Stimulated activated CD8-positive, alpha-beta memory T cell treated with anti-CD3 and anti-CD28 coated beads, Interleukin-15, amount 100 ng/mL, for 4 hours (primary cell): ENCODE results near the gene NEDD4L.

Experiments used
- DNase-seq, 2 donors: peaks; one replicate each; pipeline ENCODE4 v3.0.0-alpha.2; 2020; ENCODE audit warnings: low read depth in 2 of 2

The NEDD4L gene

DNA sequence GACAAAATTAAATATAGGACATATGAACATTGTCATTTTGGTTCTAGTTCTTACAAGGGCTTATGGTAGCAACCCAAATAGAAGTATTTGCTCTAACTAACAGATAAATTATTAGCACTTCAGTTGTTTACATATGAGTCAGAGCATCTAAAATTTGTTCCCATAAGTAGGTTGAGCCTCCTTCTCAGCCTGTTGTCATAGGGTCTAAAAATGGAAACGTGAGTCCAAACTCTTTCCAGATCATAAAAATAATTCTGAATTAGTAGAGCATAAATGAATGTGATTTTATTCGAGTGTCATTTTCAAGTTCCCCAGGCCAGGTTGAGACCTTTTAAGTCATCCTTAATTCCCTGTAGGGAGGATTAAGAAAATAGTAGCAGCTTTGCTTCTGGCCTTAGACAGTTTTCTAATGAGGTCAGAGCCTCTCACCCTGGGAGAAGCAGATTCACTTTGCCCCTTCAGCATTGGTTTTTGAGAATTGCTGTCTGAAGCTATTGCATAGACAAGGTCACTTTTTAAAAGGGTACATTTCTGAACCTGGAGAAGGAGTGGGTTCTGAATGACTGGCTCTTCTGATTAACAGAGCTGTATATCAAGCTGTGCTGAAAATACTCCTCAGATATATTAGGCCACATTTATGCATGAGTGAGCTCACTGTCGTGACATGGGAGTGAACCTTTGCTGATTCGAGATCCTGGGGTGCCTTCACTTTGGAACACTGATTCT is 164.3 kb downstream of the NEDD4L start:
- DNase-seq: no peak

DNA sequence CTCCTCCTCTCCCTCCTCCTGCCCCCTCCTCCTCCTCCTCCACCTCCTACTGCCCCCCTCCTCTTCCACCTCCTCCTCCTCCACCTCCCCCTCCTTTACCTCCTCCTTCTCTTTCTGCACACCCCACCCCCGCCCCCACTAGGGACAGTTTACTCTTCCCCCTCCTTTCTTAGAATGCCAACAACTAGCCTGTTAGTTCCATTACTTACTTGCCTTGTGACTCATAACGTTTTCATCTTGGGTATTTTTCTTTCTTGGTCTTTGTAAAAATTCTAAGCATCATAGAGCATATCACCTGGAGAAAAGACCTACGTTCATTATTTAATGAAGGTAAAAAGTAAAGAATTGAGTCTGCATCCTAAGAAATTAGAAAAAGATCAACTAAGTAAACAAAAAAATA is 165.3 kb downstream of the NEDD4L start:
- DNase-seq: no peak

DNA sequence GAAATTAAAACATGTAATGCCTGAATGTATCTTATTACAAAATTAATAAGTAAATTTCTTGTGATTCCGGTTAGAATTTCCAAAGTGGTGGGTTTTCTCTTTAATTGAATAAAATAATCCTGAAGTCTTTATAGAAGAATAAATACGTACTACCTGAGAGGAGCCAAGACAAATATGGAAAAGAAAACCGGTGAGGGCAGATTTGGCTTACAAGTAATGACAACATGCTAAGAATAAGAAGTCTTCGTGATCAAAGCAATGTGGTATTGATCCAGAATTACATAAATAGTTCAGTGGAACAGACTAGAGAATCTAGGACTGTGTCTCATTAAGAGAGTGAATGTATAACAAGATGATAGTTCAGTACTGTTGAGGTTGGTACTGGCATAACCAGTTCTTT is 167.5 kb downstream of the NEDD4L start:
- no peak for DNase-seq

- no peak for DNase-seq
Observed at GRCh38 chr18:58212274-58212673, 168.2 kb downstream of the NEDD4L start.

DNA sequence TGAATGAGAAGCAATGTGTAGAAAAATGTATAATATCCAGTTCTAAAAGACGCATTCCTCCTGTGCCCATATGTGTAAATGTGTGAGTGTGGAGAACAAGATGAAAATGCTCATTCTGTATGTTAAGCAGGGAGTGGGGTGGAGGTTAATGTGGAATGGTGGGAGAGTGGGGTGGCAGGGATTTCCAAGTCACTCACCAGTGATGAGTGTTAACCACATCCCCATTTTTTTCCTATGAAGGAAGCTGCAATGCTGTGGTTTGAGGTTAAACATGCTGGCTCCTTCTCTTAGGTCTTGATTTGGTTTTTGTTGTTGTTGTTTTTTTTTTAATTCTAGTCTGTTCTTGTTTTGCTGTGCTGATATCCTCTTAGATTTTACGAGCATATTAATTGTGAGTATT is 169.4 kb downstream of the NEDD4L start:
- DNase-seq: no peak

- DNase-seq: no peak
Observed at GRCh38 chr18:58215011-58215410, 171.0 kb downstream of the NEDD4L start.

DNA sequence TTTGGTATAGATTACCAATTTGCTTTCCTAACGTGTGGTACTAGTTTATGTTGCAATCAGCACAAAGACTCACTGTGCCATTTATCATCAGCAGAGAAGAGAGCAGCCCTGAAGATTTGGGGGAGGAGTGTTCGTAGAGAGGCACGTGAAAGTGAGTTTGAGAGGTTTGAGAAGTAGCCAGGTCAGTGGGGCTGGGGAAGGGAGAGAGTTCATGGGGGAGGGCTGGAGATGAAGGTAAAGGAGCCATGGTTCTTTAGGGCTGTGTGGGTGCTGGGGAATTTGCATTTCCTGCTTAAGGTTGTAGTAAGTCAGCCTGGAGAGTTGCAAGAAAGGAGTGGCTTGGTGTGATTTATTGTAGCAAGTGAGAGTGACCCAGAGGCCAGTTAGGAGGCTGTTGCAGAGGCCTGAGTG is 172.1 kb downstream of the NEDD4L start:
- no peak for DNase-seq

GRCh38 chr18:58217052-58217451 is 173.0 kb downstream of the NEDD4L start:
- DNase-seq: no peak

DNA sequence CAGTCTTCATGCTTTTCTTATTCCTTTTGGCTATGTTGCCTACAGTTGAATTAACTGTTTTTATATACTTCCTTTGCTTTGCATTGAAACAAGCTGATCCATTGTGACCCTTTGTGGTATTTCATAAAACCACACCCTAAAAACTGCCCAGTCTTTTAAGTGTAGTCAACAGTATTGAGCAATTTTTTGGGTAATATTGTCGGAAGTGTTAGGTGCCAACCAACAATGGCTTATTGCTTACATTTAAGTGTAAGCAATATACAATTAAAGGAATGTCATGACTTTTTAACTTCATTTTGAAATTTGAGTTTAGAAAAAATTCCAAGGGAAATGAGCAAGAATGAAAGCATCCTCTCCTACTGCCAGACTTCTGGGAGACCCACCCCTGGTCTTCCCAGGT is 174.1 kb downstream of the NEDD4L start:
- DNase-seq: no peak

DNA sequence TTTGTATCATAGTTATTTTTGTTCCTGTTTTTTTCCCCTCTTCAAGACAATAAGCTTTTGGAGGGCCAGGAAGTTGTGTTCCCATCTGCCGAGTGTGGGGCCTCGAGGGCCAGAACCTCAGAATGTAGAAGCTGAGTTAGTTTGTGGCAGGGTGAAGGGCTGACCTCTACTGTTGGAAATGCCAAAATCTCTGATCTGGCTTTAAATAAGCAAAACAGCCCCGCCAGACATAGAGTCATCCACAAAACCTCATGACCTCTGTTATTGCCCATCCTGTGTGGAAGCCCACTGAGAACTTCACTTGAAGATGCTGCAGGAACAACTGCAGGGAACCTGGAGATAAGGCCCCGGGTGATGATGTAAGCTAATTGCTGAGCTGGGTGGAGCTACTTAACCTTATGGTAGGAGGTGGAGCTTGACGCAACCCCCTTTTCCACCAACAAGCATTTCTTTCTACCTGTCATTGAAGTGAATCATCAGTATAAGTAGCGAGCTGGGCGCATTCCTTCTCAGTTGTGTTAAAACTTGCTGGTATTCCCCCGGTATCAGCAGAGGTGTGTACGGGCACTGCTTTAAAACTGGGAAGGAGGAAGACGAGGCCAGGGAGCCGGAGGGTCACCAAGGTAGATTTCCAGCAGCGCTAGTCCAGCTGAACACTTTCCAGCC is 177.2 kb downstream of the NEDD4L start:
- no peak for DNase-seq

GRCh38 chr18:58222432-58223125 is 178.6 kb downstream of the NEDD4L start:
- no peak for DNase-seq

GRCh38 chr18:58223717-58224424 is 179.8 kb downstream of the NEDD4L start:
- no peak for DNase-seq

GRCh38 chr18:58224425-58224750 is 180.4 kb downstream of the NEDD4L start:
- DNase-seq: no peak

GRCh38 chr18:58225101-58225500 is 181.1 kb downstream of the NEDD4L start:
- DNase-seq: no peak

DNA sequence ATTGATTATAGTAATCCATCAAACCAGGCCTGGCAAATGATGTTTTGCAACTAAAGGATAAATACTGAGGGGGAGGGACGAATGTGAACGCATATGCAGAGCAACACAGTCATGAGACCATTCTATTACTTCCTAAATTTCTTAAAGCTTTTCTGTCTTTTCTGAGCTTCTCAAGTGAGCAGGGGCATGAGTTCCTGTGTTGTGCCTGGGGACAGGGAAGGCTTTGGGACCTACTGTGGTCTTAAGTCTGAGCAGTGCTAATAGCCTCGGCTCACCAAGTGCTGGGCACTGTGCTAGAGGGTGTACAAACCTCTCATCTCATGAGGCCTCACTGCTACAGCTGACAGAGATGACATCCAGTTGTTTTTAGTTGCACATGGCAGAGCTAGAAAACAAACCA is 182.4 kb downstream of the NEDD4L start:
- DNase-seq: no peak

GRCh38 chr18:58227361-58227930 is 183.4 kb downstream of the NEDD4L start:
- DNase-seq: no peak

DNA sequence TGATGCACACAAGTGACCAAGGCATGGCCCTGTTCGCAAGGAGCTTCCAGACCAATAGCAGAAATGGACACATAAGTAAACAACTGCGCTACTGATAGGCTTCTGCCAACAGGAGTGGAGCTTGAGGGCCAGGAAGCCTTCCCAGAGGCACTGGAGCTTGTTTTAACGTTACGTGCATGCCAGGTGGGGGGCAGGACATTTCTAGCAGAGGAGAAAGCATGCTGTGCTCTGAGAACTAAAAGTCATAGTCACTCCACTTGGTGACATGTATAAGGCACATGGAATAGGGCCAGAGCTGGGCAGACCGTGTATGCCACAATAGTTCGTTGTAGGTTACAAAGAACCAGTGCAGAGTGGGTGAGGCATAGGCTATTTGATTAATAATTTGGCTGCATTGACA is 184.2 kb downstream of the NEDD4L start:
- DNase-seq: no peak

DNA sequence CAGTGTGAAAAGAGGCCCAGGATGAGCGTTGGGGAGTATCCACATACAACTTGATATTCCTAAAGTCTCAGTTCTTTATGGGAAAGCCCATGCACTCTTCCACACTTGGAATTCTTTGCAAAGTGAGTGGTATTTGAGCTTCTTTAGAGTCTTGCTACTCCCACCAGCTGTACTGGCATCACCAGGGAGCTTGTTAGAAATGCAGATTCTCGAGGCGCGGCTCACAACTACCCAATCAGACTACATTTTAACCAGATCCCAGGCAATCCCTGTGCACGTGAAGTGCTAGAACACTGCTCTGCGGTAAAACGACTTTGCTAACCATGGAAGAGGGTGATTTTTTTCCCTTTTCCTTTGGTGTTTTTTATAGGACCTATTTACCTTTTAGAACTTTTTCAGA is 184.7 kb downstream of the NEDD4L start:
- no peak for DNase-seq

- DNase-seq: no peak
Observed at GRCh38 chr18:58229162-58229561, 185.1 kb downstream of the NEDD4L start.

DNA sequence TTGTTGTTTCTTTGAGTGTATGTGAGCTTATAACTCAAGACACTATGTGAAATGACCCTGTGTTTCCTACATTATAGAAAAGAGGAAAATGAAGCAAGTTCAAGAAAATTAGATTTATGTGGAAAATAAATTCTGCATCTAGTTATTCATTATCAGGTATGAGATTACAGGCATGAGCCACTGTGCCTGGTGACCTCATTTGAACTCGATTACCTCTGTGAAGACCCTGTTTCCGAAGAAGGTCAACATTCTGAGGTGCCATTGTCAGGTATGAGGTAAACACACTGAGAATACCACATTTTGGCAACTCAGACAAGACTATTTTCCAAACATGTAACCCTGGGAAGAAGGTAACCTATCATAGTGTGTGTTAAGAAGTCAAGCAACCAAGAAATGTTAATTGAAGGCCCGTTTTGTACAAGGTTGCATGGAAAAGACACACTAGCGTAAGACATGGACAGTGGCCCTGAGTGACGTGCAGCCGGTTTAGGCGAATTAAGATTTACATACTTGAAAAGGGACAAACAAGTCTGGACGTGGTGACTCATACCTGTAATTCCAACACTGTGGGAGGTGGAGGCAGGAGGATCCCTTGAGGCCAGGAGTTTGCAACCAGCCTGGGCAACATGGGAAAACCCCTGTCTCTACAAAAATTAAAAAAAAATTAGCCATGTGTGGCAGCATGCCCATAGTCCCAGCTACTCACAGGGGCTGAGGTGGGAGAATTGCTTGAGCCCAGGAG is 186.6 kb downstream of the NEDD4L start:
- no peak for DNase-seq

DNA sequence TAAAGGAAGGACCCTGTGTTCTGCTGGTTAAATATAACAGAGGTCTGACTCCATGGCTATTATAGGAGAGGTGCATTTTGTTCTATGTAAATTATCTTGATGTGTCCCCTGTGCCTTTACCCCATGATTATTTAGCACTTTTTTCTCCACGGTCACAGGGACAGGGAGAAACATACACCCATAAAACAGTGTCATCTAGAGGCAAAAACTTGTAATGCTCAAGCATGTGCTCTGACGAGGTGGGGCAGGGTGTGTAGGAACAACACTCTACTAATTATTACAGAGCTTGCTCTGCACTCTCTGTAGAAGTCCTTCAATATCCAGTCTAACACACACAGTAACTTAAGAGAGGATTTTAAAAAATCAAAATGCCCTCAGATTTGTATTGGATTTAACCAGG is 187.9 kb downstream of the NEDD4L start:
- DNase-seq: no peak

DNA sequence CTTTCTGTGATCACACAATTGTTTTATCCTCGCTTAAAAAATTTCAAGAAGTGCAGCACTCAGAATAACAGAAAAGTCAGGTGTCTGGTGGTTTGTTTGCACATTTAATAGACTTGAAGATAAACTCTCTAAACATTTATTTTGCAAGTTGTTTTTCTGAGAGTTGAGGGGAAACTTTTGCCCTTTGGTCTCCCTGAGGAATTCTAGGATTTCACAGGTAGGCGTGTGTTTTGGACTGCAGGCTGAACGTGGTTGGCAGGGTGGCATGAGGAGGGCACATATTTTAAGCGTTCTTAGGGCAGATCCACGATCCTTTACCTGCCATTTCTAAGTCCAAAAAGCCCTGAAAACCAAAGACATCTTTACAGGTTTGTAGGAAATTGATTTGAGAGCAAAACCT is 188.6 kb downstream of the NEDD4L start:
- no peak for DNase-seq
